AG08396 (cell line): ENCODE results near the gene CNTN1.

ENCODE experiments used
- DNase-seq: peaks from one replicate; pipeline ENCODE4 v3.0.0; 2012; ENCODE audit warnings: low spot score, mixed read lengths

The CNTN1 gene

GRCh38 chr12:40837891-40838429, 145.7 kb downstream of the CNTN1 start:
- no peak for DNase-seq

- no peak for DNase-seq
Measured at GRCh38 chr12:40843495-40843894, 151.3 kb downstream of the CNTN1 start.

GRCh38 chr12:40853221-40853620, 161.0 kb downstream of the CNTN1 start:
- no peak for DNase-seq

GRCh38 chr12:40854604-40855003, 162.4 kb downstream of the CNTN1 start:
- no peak for DNase-seq

- no peak for DNase-seq
Measured at GRCh38 chr12:40864891-40865290, 172.7 kb downstream of the CNTN1 start.

- no peak for DNase-seq
Measured at GRCh38 chr12:40870981-40871380, 178.7 kb downstream of the CNTN1 start.

- DNase-seq, result no peak
Measured at GRCh38 chr12:40874868-40875267, 182.6 kb downstream of the CNTN1 start.

GRCh38 chr12:40889329-40889728, 197.1 kb downstream of the CNTN1 start:
- no peak for DNase-seq

- no peak for DNase-seq
Measured at GRCh38 chr12:40892528-40892927, 200.3 kb downstream of the CNTN1 start.

GRCh38 chr12:40898505-40898904, 206.3 kb downstream of the CNTN1 start:
- DNase-seq, result no peak

GRCh38 chr12:40903040-40903439, 210.8 kb downstream of the CNTN1 start:
- no peak for DNase-seq

- no peak for DNase-seq
Measured at GRCh38 chr12:40907115-40907527, 214.9 kb downstream of the CNTN1 start.

GRCh38 chr12:40911676-40912075, 219.4 kb downstream of the CNTN1 start:
- DNase-seq, result no peak

GRCh38 chr12:40915172-40915571, 222.9 kb downstream of the CNTN1 start:
- DNase-seq, result no peak

- no peak for DNase-seq
Measured at GRCh38 chr12:40917561-40917960, 225.3 kb downstream of the CNTN1 start.

GRCh38 chr12:40921563-40922163, 229.4 kb downstream of the CNTN1 start:
- DNase-seq, result peak; percentile 6

- DNase-seq, result no peak
Measured at GRCh38 chr12:40937891-40938290, 245.7 kb downstream of the CNTN1 start.

GRCh38 chr12:40942326-40942725, 250.1 kb downstream of the CNTN1 start:
- peak; percentile 4 for DNase-seq

GRCh38 chr12:40945772-40946171, 253.5 kb downstream of the CNTN1 start:
- DNase-seq, result no peak

GRCh38 chr12:40946612-40947194, 254.5 kb downstream of the CNTN1 start:
- peak; percentile 3 for DNase-seq

- DNase-seq, result no peak
Measured at GRCh38 chr12:40947797-40948196, 255.6 kb downstream of the CNTN1 start.

- DNase-seq, result no peak
Measured at GRCh38 chr12:40953076-40953475, 260.8 kb downstream of the CNTN1 start.

GRCh38 chr12:40957417-40957816, 265.2 kb downstream of the CNTN1 start:
- no peak for DNase-seq

- no peak for DNase-seq
Measured at GRCh38 chr12:40959041-40959440, 266.8 kb downstream of the CNTN1 start.
